ENCODE results near the gene TGM1. TPM values are rescaled to one million over a fixed set of nuclear protein-coding genes. Genes with fewer than 3 reads are reported as not detected.
A peak's percentile ranks its signal among the peaks of the same experiment; 100 is the strongest.

The TGM1 gene
- total and polyA plus RNA-seq, 2 donors (not counting 1 experiment from before 2014, with no cell fraction given) = 2.7 to 11.9 TPM

GRCh38 chr14:24211311-24211710 is 51.7 kb downstream of the TGM1 start:
- TF ChIP-seq CTCF (IDR thresholded peaks at IDR 0.05) (no peak), EZH2 (IDR thresholded peaks at IDR 0.05; ENCODE audit: borderline replicate concordance, insufficient read depth, low read depth, low read length, poor library complexity, severe bottlenecking) (no peak)
- Histone ChIP-seq H3K36me3 (replicated peaks in 1 of 2; ENCODE audit: control extremely low read depth in 1 of 2, control insufficient read depth in 1 of 2, extremely low read depth in 1 of 2, insufficient read depth in 2 of 2, low read length in 1 of 2) (peaks cover 2 to 57% of the 10 kb centered on the region in 2 experiments), H3K4me1 (ENCODE audit: control insufficient read depth in 2 of 2, insufficient read depth in 2 of 2, low read length in 2 of 2) (peaks cover 41 to 45% of the 10 kb centered on the region in 2 donors), H3K9me3 (ENCODE audit: control extremely low read depth in 1 of 3, control insufficient read depth in 2 of 3, insufficient read depth in 1 of 3, low read length in 2 of 3) (no peaks in the 10 kb centered on the region), H3K27me3 (replicated peaks in 1 of 4; ENCODE audit: control extremely low read depth in 1 of 4, control insufficient read depth in 3 of 4, insufficient read depth in 4 of 4, low read length in 3 of 4) (no peaks in the 10 kb centered on the region), H3K27ac (ENCODE audit: low read length in 2 of 2) (peak overlapping the region in 1 of 2 donors; percentile 25), H4K20me1 (ENCODE audit: control insufficient read depth, insufficient read depth, low read length, poor library complexity, severe bottlenecking) (peaks cover 7% of the 10 kb centered on the region), H3K9ac (ENCODE audit: low read length) (no peak overlapping the region), H3K4me2 (replicated peaks; ENCODE audit: low read depth, low read length, poor library complexity, severe bottlenecking) (no peak overlapping the region), H3K4me3 (ENCODE audit: control extremely low read depth in 1 of 5, extremely low read depth in 1 of 5, insufficient read depth in 1 of 5, low read depth in 2 of 5, low read length in 4 of 5) (no peak overlapping the region), H2AFZ (ENCODE audit: insufficient read depth, low read depth, low read length, poor library complexity, severe bottlenecking) (no peak overlapping the region), H3K79me2 (ENCODE audit: control insufficient read depth, insufficient read depth, low read length) (peaks cover 73% of the 10 kb centered on the region)
- WGBS (ENCODE audit: insufficient coverage) = 95% methylated on average over 6 of the region's 6 CpGs
- ChIA-PET CTCF (interaction anchor here (0.8 to 4.1 kb wide), 2 partner anchors 15 to 96 kb away, joined by 3 to 19 read pairs; partner anchors contain the start of gene CIDEB), POLR2A (interaction anchor here (1.0 to 5.3 kb wide), 2 partner anchors 16 to 64 kb away, joined by 3 to 64 read pairs; partner anchors contain the start of genes PSME2, RNF31 and TM9SF1)
- H3K9me3 Mint-ChIP-seq (ENCODE audit: insufficient read depth) = no peaks in the 10 kb centered on the region
- no peaks in the 10 kb centered on the region for H3K27me3 Mint-ChIP-seq
- DNase-seq (no peak), ATAC-seq (ENCODE audit: low read depth) (no peak)
- intact Hi-C loops (cut with micrococcal nuclease) = loop anchor here (10.0 kb wide), 1 partner anchor 657 kb away; the partner anchor contains the start of genes THTPA and ZFHX2
- peaks cover 54% of the 10 kb centered on the region for H3K4me1 Mint-ChIP-seq
- H3K4me3 Mint-ChIP-seq = peak overlapping the region; percentile 93
- peak overlapping the region; percentile 98 for H3K27ac Mint-ChIP-seq

GRCh38 chr14:24207625-24208024 is 55.4 kb downstream of the TGM1 start:
- TF ChIP-seq CTCF (IDR thresholded peaks at IDR 0.05) (no peak), EZH2 (IDR thresholded peaks at IDR 0.05; ENCODE audit: borderline replicate concordance, insufficient read depth, low read depth, low read length, poor library complexity, severe bottlenecking) (no peak)
- Histone ChIP-seq H3K4me2 (replicated peaks; ENCODE audit: low read depth, low read length, poor library complexity, severe bottlenecking) (no peak overlapping the region), H3K36me3 (replicated peaks in 1 of 2; ENCODE audit: control extremely low read depth in 1 of 2, control insufficient read depth in 1 of 2, extremely low read depth in 1 of 2, insufficient read depth in 2 of 2, low read length in 1 of 2) (peaks cover 4 to 68% of the 10 kb centered on the region in 2 experiments), H3K9ac (ENCODE audit: low read length) (no peak overlapping the region), H3K9me3 (ENCODE audit: control extremely low read depth in 1 of 3, control insufficient read depth in 2 of 3, insufficient read depth in 1 of 3, low read length in 2 of 3) (no peaks in the 10 kb centered on the region), H3K79me2 (ENCODE audit: control insufficient read depth, insufficient read depth, low read length) (peaks cover 80% of the 10 kb centered on the region), H3K4me3 (ENCODE audit: control extremely low read depth in 1 of 5, extremely low read depth in 1 of 5, insufficient read depth in 1 of 5, low read depth in 2 of 5, low read length in 4 of 5) (no peak overlapping the region), H4K20me1 (ENCODE audit: control insufficient read depth, insufficient read depth, low read length, poor library complexity, severe bottlenecking) (peaks cover 16% of the 10 kb centered on the region), H3K4me1 (ENCODE audit: control insufficient read depth in 2 of 2, insufficient read depth in 2 of 2, low read length in 2 of 2) (peaks cover 21% of the 10 kb centered on the region in 2 donors), H3K27ac (ENCODE audit: low read length in 2 of 2) (peak overlapping the region in 1 of 2 donors; percentile 20), H2AFZ (ENCODE audit: insufficient read depth, low read depth, low read length, poor library complexity, severe bottlenecking) (no peak overlapping the region), H3K27me3 (replicated peaks in 1 of 4; ENCODE audit: control extremely low read depth in 1 of 4, control insufficient read depth in 3 of 4, insufficient read depth in 4 of 4, low read length in 3 of 4) (no peaks in the 10 kb centered on the region)
- no peaks in the 10 kb centered on the region for H3K9me3 Mint-ChIP-seq (ENCODE audit: insufficient read depth)
- H3K27me3 Mint-ChIP-seq = no peaks in the 10 kb centered on the region
- H3K27ac Mint-ChIP-seq = peak overlapping the region; percentile 82
- no peak overlapping the region for H3K4me3 Mint-ChIP-seq
- DNase-seq (no peak), ATAC-seq (ENCODE audit: low read depth) (no peak)
- ChIA-PET CTCF (interaction anchor here (1.7 to 2.5 kb wide), 2 partner anchors 12 to 35 kb away, joined by 4 to 9 read pairs; partner anchors contain the start of genes TINF2 and TM9SF1), POLR2A (interaction anchor here (1.3 to 1.5 kb wide), 2 partner anchors 11 to 46 kb away, joined by 3 read pairs; partner anchors contain the start of gene IRF9)
- intact Hi-C loops (cut with micrococcal nuclease) = no loop called here
- peaks cover 30% of the 10 kb centered on the region for H3K4me1 Mint-ChIP-seq
- 96% methylated on average over 2 of the region's 2 CpGs for whole genome bisulfite sequencing (ENCODE audit: insufficient coverage)

Data from B cell (primary cell).